Measurements from ENCODE around the gene COQ2. TPM values are rescaled to one million over a fixed set of nuclear protein-coding genes. Genes with fewer than 3 reads are reported as not detected.
A peak's percentile ranks its signal among the peaks of the same experiment; 100 is the strongest.

The COQ2 gene
- total RNA-seq, 3 donors from 2014 or later (not counting 1 experiment from before 2014, with no cell fraction given): 4.7 to 9.7 (median 7.0) TPM

GRCh38 chr4:83283181-83283580, 1.4 kb downstream of the COQ2 start:
- no peaks in the 10 kb centered on the region for H3K27me3 ChIP-seq (ENCODE audit: control insufficient read depth, insufficient read depth, low read length)
- Mint-ChIP-seq H3K4me1 (peaks cover 33 to 37% of the 10 kb centered on the region in 2 donors), H3K27me3 (ENCODE audit: low read depth in 2 of 2) (no peaks in the 10 kb centered on the region), H3K36me3 (no peaks in the 10 kb centered on the region), H3K27ac (peak overlapping the region; percentile 97 to 98), H3K4me3 (peak overlapping the region; percentile 96), H3K9me3 (no peaks in the 10 kb centered on the region)
- ATAC-seq (no peak), DNase-seq (no peak)
- no peak overlapping the region for H3K27ac ChIP-seq (ENCODE audit: low read length)
- H3K9me3 ChIP-seq (ENCODE audit: control insufficient read depth, insufficient read depth, low read length): no peaks in the 10 kb centered on the region
- 95% methylated on average over 7 of the region's 7 CpGs for WGBS (ENCODE audit: insufficient coverage)
- peaks cover 7% of the 10 kb centered on the region for H3K36me3 ChIP-seq (ENCODE audit: control insufficient read depth, insufficient read depth, low read length)
- TF ChIP-seq CTCF (IDR thresholded peaks at IDR 0.05): no peak
- no peak overlapping the region for H3K4me3 ChIP-seq (ENCODE audit: low read length)
- H3K4me1 ChIP-seq (ENCODE audit: control insufficient read depth, insufficient read depth, low read length): peaks cover 12% of the 10 kb centered on the region
- intact Hi-C loops (cut with micrococcal nuclease): loop anchor here (5.0 to 10.0 kb wide), 3 partner anchors 391 to 818 kb away; partner anchors contain the start of gene SEC31A

GRCh38 chr4:83282049-83282535, 2.5 kb downstream of the COQ2 start:
- peak in 1 of 3 donors; percentile 19 for ATAC-seq
- Histone ChIP-seq H3K4me1 (ENCODE audit: control insufficient read depth, insufficient read depth, low read length) (peaks cover 12% of the 10 kb centered on the region), H3K27ac (ENCODE audit: low read length) (no peak overlapping the region), H3K9me3 (ENCODE audit: control insufficient read depth, insufficient read depth, low read length) (no peaks in the 10 kb centered on the region), H3K27me3 (ENCODE audit: control insufficient read depth, insufficient read depth, low read length) (no peaks in the 10 kb centered on the region), H3K36me3 (ENCODE audit: control insufficient read depth, insufficient read depth, low read length) (peaks cover 10% of the 10 kb centered on the region), H3K4me3 (ENCODE audit: low read length) (no peak overlapping the region)
- intact Hi-C loops (cut with micrococcal nuclease): loop anchor here (1.0 to 10.0 kb wide), 4 partner anchors 208 to 817 kb away; partner anchors contain the start of gene SEC31A
- Mint-ChIP-seq H3K36me3 (no peaks in the 10 kb centered on the region), H3K9me3 (no peaks in the 10 kb centered on the region), H3K27me3 (ENCODE audit: low read depth in 2 of 2) (no peaks in the 10 kb centered on the region), H3K4me1 (peaks cover 33 to 37% of the 10 kb centered on the region in 2 donors), H3K4me3 (peak overlapping the region; percentile 35), H3K27ac (peak overlapping the region in 1 of 2 donors; percentile 27)
- WGBS (ENCODE audit: insufficient coverage): 100% methylated on average over 1 of the region's 4 CpGs
- DNase-seq: peak; percentile 34 to 85
- peak; percentile 81 for TF ChIP-seq CTCF (IDR thresholded peaks at IDR 0.05)

- Histone ChIP-seq H3K36me3 (ENCODE audit: control insufficient read depth, insufficient read depth, low read length) (peaks cover 12% of the 10 kb centered on the region), H3K27me3 (ENCODE audit: control insufficient read depth, insufficient read depth, low read length) (no peaks in the 10 kb centered on the region), H3K4me3 (ENCODE audit: low read length) (no peak overlapping the region), H3K27ac (ENCODE audit: low read length) (no peak overlapping the region), H3K4me1 (ENCODE audit: control insufficient read depth, insufficient read depth, low read length) (peaks cover 12% of the 10 kb centered on the region), H3K9me3 (ENCODE audit: control insufficient read depth, insufficient read depth, low read length) (no peaks in the 10 kb centered on the region)
- Mint-ChIP-seq H3K9me3 (no peaks in the 10 kb centered on the region), H3K4me3 (no peak overlapping the region), H3K27me3 (ENCODE audit: low read depth in 2 of 2) (no peaks in the 10 kb centered on the region), H3K27ac (peak overlapping the region in 1 of 2 donors; percentile 27), H3K36me3 (no peaks in the 10 kb centered on the region), H3K4me1 (peaks cover 36 to 42% of the 10 kb centered on the region in 2 donors)
- 72% methylated on average over 4 of the region's 4 CpGs for WGBS (ENCODE audit: insufficient coverage)
- intact Hi-C loops (cut with micrococcal nuclease): loop anchor here (5.0 to 10.0 kb wide), 3 partner anchors 389 to 817 kb away; partner anchors contain the start of gene SEC31A
- no peak for TF ChIP-seq CTCF (IDR thresholded peaks at IDR 0.05)
- ATAC-seq: no peak
- no peak for DNase-seq
Observed at GRCh38 chr4:83281307-83281706, 3.3 kb downstream of the COQ2 start.
